Tongue (tissue), 2 donors: Measurements from ENCODE around the gene SMIM14. TPM values are rescaled to one million over a fixed set of nuclear protein-coding genes. Genes with fewer than 3 reads are reported as not detected.
A peak's percentile ranks its signal among the peaks of the same experiment; 100 is the strongest.
"Not testable (repeated sequence)": the region's sequence is repeated elsewhere in the genome, so short reads cannot be mapped to it uniquely, and the experiment has no call there.

Experiments used
- DNase-seq: peaks from one replicate; pipeline ENCODE4 v3.0.0-alpha.2; 2015
- total RNA-seq: library from RNA; depleted of rRNA; stranded (reverse); fragments of >200 nt; gene quantifications from one replicate; pipeline ENCODE4 v1.2.3, GENCODE V29; 2014

The SMIM14 gene
- total RNA-seq, 1 donor from 2014 or later, result 18.4 TPM

DNA sequence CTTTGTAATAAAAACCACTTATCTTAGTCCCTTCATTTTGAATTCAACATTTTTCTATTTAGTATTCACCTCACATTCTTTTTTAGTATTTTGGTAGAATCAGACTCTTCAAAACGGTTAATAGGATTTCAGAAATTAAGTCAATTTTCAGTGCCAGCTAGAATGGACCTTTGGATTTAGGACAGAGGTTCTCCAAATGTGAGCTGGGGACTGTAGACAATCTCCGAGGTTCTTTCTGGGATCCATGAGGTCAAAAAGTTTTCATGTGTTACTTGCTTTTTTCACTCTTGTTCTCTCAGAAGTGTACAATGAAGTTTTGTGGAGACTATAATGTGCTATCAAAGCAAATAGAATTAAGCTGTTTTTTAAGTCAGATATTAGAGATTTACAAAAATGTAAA, 109.1 kb downstream of the SMIM14 start:
- DNase-seq, result no peak

DNA sequence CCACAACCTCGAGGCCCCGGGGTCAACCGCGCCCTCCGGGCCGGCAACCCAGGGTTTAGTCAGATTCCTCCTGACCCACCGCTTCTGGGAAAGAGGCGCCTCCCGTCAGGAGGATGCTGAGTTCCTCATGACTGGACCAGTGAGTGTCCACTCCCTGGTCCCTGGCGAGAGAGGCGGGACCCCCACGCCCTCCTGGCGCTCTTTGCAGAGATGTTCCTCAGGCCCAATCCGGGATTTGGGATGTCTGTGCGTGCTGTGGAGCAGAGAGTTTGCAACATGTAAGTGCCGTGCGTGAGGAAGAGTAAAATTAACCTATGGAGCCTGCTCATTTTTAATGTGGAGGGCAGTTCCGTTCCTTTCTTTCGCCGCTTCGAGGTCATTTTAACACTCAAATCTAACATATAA, 110.6 kb downstream of the SMIM14 start:
- DNase-seq, result no peak

GRCh38 chr4:39527296-39528060, 111.2 kb downstream of the SMIM14 start, which contains the start of gene UGDH:
UGDH (minus strand) TSS chr4:39527439; CDS start chr4:39521512, 5,927 bp downstream.
- peak; percentile 99 for DNase-seq

DNA sequence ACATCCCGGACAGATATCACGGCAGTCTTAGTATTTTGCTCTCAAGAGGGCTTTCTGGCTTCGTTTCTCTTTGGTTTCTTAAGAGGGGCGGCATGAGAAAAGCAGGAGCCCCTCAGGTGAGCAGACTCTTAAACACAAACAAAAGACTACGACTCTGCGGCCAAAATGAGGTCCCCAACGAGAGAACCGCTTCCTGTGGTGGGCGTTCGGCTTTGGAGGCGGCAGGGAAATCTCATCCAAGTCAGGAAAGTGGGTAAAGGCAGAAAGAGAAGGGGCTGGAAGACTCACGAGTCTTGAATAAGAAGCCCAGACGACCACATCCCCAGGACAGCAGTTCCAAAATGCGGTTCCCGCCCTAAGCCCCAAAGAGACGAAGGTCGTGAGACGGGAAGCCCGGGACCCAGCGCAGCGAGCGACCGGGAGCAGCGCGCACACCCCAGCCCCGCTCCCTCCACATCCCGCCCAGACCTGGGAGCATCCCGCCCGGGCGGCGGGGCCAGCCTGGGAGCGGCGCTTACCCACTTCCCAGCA, 111.8 kb downstream of the SMIM14 start:
- no peak for DNase-seq

DNA sequence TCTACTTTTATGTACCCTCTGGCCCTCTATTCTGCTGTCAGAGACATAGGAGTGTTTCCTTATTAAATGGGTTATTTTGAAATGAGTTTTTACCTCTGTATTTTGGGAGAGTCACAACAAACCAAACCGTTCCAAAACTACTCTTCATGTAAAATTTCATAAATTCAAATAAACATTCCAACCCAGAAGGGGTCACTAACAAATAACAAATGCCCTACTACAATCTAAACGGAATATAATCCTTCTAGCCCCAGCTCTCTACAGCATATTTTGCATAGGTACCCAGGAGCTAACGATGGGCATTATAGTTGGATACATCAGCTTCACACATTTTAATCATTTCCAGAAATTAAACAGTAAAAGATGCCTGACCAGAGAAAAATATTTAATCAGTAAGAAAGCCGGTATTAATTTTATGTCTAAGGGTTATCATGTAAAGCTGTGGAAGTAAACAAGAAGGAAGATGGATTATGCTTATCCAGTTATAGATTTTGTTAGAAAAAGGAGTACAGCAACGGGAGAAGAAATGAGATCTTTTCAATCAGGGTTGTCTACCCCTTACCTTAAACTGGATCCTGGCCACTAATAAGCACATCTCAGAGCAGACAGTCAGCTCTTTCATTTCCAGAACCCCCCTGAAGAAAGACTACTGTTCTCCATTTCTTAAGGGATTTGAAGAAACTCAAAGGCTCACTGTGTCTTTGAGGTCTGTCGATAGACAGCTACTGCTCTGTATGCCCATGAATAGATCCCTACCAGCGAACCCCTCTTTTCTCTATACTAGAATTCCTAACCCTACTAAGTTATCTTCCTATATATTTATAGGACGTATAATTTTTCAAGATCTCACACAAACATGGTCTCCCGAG, 112.6 kb downstream of the SMIM14 start:
- DNase-seq, result no peak

DNA sequence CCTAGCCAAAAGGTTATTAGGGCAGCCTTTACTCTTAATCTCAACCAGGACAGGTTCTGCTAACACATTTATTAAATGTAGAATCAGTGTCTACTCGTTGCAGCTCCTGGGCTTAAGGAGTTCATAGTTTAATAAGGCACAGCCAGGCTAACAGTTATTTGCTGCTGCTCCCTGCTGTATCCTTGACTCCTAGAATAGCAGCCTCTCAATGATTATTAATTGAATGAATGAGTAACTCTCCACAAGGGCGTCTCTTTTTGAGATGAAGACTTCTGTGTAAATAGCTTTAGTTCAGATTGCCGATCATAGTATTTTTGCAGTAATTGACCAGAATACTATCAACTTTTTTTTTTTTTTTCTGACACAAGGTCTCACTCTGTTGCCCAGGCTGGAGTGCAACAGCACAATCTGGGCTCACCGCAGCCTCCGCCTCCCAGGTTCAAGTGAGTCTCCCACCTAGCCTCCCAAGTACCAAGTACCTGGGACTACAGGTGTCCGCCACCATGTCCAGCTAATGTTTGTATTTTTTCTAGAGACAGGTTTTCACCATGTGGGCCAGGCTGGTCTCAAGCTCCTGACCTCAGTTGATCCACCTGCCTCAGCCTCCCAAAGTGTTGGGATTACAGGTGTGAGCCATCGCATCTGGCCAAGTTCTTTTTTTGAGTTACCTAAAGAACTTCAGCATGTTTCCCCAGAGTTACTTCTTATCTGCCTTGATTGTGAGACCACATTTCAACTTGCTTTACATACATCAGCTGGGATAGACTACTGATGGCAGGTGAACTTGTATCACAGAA, 114.3 kb downstream of the SMIM14 start:
- no peak for DNase-seq

DNA sequence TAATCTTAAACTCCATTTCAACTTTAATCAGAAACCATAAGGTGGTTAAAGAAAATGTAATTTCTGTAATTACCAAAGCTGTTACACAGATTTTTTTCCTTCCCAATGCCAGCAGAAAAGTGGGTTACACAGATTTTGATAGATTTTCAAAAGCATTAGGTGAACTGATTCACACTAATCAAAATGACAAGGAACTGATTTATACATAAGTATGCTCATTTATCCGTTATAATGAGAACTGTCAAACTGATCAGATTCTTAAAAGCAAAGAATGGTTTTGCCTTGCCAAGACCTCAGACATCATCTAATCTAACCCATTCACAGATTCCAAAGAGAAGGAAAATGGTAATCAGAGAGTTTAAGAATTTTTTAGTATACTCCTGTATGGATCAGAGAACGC, 116.6 kb downstream of the SMIM14 start:
- no peak for DNase-seq

DNA sequence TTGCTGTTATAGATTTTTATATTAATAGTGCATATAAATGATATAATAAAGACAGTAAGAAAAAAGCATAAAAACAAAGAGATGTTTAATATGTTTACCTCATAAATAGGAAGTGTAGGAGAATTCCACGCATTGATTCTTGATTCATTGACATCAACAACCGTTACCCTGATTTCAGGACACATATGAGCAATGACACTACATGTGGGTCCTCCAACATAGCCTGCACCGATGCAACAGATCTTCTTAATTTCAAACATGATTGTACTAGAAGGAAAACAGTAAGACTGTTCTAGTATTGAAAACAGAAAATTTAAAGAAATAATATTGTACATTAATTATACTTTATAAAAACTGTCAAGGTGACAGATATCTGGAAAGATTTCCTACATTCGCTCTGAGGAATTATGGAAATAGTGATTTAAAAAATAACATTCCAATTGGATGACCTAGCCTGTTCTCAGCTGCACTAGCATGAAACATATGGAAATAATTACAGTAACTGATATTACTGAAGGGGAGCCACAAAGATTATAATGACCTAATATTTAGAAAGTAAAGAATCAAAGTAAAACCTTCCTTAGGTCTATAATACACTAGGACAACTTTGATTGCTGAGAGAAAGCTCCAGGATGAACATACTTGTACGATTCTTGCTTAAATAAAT, 117.3 kb downstream of the SMIM14 start:
- peak; percentile 40 for DNase-seq

- no peak for DNase-seq
These were observed 120.2 kb downstream of the SMIM14 start for GRCh38 chr4:39518484-39518883.

- DNase-seq, result no peak
These were observed 122.2 kb downstream of the SMIM14 start for GRCh38 chr4:39516407-39516966.

DNA sequence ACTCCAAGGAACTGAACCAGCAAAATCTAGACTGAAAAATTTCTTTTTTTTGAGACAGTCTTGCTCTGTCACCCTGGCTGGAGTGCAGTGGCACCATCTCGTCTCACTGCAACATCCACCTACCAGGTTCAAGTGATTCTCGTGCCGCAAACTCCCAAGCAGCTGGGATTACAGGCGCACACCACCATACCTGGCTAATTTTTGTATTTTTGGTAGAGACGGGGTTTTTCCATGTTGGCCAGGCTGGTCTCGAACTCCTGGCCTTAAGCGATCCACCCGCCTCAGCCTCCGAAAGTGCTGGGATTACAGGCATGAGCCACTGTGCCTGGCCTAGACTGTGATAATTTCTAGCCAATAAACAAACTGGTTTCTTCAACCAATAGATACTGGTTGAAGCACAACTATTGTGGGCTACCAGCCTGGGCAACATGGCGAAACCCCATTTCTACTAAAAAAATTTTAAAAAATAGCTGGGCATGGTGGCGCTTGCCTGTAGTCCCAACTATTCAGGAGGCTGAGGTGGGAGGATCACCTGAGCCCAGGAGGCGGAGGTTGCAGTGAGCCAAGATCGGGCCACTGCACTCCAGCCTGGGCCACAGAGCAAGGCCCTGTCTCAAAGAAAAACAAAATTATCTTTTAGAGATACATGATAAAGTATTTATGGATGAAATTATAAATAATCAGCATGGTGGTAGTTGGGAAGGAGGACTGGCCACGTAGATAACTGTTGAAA, 122.8 kb downstream of the SMIM14 start:
- DNase-seq, result not testable (repeated sequence)

DNA sequence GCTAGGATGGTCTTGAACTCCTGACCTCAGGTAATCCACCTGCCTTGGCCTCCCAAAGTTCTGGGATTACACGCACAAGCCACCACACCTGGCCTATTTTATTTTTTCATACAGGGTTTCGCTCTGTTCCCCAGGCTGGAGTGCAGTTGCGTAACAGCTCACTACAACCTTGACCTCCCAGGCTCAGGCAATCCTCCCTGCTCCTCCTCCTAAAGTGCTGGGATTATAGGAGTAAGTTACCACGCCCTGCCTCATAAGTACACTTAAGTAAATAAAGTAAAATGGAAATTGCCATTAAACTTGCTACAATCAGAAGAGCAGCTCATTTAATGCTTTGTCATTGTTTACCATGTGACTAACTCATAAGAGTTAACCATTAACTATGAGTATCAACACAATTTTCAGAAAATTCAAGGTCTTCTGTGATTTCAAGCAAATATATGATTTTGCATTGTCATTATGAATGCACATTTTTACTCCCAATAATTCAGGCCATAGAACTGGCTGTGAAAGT, 123.7 kb downstream of the SMIM14 start:
- DNase-seq, result no peak

- not testable (repeated sequence) for DNase-seq
These were observed 124.4 kb downstream of the SMIM14 start for GRCh38 chr4:39514266-39514665.

- DNase-seq, result no peak
These were observed 128.2 kb downstream of the SMIM14 start for GRCh38 chr4:39510348-39510929.

DNA sequence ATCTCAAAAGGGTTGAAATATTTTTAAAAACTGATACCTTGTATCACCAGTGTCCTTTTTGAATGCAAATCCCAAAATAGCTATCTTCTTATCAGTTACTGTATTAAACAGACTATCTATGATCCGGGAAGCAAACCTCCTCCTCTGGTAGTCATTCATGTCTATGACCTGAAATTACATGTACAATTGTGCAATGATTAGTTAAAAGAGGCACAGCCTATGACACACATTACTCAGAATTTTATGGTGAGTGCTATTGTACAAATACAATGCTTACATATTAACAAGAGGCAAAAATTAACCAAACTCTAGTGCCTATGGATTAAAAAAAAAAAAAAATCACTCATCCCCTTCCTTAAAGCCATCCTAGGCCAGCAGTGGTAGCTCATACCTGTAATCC, 133.1 kb downstream of the SMIM14 start:
- no peak for DNase-seq

DNA sequence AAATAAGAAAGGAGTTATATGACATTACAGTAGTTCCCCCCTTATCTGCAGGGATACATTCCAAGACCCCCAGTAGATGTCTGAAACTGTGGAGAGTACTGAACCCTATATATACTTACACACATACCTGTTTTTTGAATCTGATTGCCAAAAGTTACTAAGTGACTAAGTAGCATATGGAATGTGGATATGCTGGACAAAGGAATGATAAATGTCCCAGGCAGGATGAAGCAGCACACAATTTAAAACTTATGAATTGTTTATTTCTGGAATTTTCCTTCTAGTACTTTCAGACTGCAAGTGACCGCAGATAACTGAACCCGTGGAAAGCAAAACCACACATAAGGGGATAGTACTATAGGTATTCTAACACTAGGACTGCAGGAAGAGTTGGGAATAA, 134.1 kb downstream of the SMIM14 start:
- no peak for DNase-seq

DNA sequence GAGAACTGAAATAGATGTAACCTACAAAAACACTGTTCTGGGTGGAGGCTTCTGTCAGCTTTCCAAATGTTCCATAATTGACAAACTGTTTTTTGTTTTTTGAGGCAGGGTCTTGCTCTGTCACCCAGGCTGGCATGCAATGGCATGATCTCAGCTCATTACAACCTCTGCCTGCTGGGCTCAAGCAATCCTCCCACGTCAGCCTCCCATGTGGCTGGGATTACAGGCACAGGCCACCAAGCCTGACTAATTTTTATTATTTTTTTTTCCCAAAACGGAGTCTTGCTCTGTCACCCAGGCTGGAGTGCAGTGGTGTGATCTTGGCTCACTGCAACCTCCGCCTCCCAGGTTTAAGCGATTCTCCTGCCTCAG, 136.0 kb downstream of the SMIM14 start:
- not testable (repeated sequence) for DNase-seq

- DNase-seq, result no peak
These were observed 136.5 kb downstream of the SMIM14 start for GRCh38 chr4:39502019-39502663.

GRCh38 chr4:39498727-39499020, 140.0 kb downstream of the SMIM14 start:
- no peak for DNase-seq
